Transverse colon (tissue), 3 donors: Measurements from ENCODE around the gene SOBP.

Source experiments
- CTCF ChIP-seq, 5 experiments: fragments of 200-600 bp in 3 of 5; fragments of 450-650 bp in 2 of 5; sonication (generic) in 3 of 5; IDR thresholded peaks; 1 replicate in 2 of 5; 2 replicates in 3 of 5; pipeline ENCODE4 v1.5.1; 2016 to 2017; ENCODE audit warnings: antibody characterized with exemption in 5 of 5, inconsistent platforms in 3 of 5, mild to moderate bottlenecking in 2 of 5, moderate library complexity in 1 of 5
- POLR2A ChIP-seq: fragments of 450-650 bp; IDR thresholded peaks from one replicate; pipeline ENCODE4 v1.6.1; 2016; ENCODE audit warnings: antibody characterized with exemption, mild to moderate bottlenecking, moderate library complexity

DNA sequence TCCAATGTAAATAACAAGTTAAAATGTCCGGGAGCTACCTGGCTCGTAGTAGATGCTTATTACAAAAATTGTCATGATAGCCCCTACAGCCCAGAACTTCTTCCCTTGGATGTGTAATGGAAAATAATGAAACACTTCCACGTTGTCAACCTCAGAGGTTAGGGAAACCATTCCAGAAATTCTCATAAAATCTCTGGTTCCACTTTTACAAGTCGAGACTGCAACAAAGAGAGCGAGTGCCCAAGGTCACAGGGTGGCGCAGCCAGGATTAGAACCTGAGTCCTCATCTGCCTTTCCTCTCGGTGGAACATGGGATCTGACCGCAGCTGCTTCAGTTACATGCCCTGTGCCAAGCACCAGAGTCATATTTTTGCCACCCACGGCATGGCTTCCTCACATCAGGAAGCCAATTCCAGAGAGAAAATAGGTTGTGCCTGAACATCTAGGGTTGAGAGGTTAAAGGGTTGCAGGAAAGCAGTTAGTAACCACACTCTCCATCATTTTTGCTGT, 157.6 kb downstream of the SOBP start:
- no peak for TF ChIP-seq POLR2A
- no peak for TF ChIP-seq CTCF (IDR thresholded peaks at IDR 0.05)
